Head of caudate nucleus (tissue), 42 donors: ENCODE data around the gene SUN3.
A peak's percentile ranks its signal among the peaks of the same experiment; 100 is the strongest.
"Not testable (repeated sequence)": the region's sequence is repeated elsewhere in the genome, so short reads cannot be mapped to it uniquely, and the experiment has no call there.

Experiments used
- DNase-seq, 42 donors: peaks; one replicate each; pipeline versions ENCODE4 v3.0.0 to v3.0.0-alpha.2; 2020 to 2021; ENCODE audit warnings: mixed read lengths in 7 of 42
- intact Hi-C: fragments of 100-400 bp; cut with DNase I; formaldehyde crosslinking; loops from one replicate; pipeline ENCODE4 v1.15.0; 2022

Gene SUN3

DNA sequence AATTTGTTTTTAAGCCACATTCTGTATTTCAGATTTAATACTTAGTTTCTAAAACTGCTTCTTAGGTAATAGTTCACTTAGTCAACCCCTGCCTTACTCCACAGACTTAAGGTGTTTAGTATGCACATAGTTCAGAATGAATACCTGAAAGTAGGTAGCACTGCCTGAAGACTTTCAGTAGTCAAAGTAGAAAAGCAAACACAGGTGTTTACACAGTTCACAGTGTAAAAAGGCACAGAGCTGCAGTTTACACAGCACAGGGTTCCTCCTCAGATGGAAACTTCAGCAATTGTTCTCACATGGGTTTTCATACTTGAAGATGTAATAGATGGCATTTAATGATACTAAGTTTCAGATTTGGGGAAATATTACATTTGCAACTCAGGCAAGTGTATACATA lies 77.5 kb downstream of the SUN3 start:
- DNase-seq, result peak in 1 of 42 donors; percentile 1
- intact Hi-C loops, result no loop called here

DNA sequence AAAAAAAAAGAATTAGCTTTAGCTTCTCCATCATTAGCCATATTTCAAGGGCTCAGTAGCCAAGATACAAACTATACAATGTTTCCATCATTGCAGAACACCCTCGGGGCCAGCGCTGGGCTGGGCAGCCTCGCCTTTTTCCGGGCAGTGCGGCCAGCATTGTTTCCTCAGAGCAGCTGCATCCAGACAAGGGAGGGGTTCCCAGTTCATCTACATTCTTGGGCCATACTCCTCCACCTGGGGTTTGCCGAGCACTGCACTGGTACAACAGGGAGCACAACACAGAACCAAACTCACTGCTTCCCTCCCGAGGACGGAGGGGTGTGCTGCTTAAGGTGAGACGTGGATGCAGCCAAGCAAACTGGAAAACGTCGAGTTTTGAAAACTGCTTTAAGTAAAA lies 78.2 kb downstream of the SUN3 start:
- peak in 6 of 42 donors; percentile 18 to 60 (median 28) for DNase-seq
- intact Hi-C loops, result no loop called here

DNA sequence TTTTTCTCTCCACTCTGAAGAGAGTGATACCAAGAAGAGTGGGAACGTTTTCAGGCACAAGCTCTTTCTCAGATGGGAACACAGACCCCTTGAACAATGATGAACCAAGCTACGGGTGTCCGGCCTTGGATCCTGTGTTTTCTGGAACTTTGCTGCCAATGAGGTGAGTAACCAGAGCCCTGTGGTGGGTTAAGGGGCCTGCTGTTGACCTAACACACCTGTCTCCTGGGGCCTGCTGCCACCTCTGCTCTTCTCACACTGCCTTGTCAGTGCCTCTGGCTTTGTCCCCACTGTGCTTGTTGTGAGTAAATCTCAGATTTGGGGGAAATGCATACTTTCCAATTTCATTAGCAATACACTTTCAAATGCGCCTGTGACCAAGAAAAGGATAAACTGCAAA lies 79.2 kb downstream of the SUN3 start:
- intact Hi-C loops, result loop anchor here (5.0 kb wide), 1 partner anchor 158 kb away; no protein-coding TSS in a partner anchor
- DNase-seq, result peak in 2 of 42 donors; percentile 3 to 20

DNA sequence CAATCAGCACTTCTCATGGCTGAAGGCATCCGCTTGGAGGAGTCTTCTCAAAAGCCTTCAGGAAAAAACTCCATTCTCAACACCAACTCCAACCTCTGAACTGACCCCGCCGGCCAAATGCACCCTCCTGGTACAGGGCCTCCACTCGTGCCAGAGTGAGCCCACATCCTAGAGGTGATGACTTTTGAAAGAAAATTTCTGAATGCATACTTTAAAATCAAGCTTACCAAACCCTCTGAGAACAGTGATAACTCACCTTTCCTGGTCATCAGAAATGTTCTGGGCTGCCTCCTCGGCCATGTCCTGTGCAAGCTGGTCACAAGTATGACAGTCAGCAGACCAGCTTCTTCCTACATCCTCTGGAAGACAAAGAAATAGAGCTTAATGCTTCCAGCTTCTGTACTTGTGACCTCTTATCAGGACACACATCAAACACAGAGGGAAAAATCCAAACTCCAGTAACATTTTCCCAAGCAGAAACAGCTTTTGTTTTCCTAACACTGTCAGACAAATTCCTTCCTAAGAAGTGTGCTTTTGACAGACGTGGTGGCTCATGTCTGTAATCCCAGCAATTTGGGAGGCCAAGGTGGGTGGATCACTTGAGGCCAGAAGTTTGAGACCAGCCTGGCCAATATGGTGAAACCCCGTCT lies 80.6 kb downstream of the SUN3 start, which contains the start of gene PKD1L1:
TSS of gene PKD1L1 (minus strand) at position 326 of the 650 bp plus-strand sequence. CDS start at position 300, 26 bp downstream.
- DNase-seq, result peak in 1 of 42 donors; percentile 15
- intact Hi-C loops, result loop anchor here (5.0 kb wide), 1 partner anchor 159 kb away; no protein-coding TSS in a partner anchor

DNA sequence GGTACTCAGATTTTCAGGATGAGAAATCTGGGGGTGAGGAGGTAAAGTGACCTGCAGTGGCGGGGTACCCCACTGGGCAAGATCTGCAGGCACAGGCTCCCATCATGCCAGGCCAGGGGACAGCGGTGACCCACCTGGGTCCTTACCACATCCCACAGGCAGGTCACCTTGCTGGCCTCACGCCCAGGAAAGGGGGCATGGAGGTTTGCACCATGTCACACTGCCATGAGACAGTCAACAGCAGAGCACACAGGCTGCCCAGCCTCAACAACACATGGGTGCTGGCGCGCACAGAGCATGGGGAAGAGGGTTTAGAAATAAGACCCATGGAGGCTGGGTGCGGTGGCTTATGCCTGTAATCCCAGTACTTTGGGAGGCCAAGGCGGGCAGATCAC lies 81.6 kb downstream of the SUN3 start:
- peak in 1 of 42 donors; percentile 9 for DNase-seq
- intact Hi-C loops, result loop anchor here (5.0 kb wide), 1 partner anchor 160 kb away; no protein-coding TSS in a partner anchor

DNA sequence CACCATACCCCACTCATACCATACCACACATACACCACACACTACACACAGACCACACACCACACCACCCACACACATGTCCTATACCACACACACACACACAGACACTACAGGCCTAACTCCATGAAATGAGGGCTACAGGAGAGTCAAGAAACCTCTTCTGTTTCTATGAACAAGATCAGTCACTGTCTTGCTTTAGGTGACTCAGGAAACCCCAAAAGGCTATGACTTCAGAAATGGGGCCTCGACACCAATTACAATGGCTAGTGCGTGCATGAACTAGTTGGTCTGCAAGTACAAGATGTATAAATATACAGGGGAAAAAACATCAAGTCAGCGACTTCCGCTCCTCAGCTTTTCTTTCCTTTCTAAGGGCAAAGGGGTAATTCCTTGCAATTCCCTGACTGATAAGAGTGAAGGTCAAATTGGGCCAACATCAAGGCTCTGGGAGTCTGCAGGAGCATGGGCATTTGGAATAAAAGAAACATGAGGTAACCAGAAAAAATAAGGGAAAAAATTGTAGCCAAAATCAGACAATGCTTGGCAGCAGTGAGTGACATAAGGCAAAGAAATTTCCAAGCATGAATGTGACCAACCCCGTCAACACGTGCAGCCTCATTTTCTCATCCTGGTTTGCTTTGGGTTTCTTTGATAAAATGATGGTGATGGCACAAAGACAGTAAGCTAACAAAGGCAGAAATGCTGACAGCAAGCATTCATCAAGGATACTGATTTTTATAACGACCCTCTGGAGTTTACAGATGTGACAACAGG lies 82.1 kb downstream of the SUN3 start:
- DNase-seq, result peak in 1 of 42 donors; percentile 2
- intact Hi-C loops, result loop anchor here (5.0 kb wide), 1 partner anchor 161 kb away; no protein-coding TSS in a partner anchor

DNA sequence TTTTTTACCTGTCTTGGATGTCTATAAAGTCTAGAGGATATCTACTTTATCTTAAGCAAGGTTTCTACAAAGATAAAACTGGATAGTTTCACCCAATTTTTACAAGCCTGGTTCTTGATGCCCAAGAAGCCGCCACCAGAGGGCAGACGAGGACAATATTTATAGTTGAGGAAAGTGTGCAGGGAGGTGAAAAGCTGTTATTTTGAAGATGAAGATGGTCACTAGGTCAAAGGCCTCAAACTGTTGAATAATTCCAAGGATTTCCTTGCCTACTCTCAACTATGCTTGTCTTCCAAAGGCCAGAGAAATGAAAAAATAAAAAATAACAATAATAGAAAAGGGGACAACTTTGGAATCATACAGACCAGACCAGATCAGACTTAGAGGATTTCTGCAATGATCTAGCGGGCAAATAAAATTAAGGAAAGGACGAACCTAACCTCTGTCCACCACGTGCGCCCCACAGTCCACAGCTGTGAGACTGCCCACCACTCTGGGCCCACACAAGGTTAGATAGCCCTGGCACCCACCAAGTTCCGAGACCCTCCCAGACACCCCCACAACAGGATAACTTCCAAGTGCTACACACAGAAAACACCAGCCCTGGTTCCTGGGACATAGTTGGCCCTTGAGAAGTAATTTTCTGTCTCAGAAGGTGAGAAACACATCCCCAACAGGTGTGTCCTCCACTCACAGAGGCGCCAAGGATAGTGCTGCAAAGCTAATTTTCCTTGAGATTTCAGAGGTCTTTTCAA lies 83.5 kb downstream of the SUN3 start:
- peak; percentile 57 to 94 (median 83) for DNase-seq
- intact Hi-C loops, result loop anchor here (5.0 kb wide), 1 partner anchor 162 kb away; no protein-coding TSS in a partner anchor

DNA sequence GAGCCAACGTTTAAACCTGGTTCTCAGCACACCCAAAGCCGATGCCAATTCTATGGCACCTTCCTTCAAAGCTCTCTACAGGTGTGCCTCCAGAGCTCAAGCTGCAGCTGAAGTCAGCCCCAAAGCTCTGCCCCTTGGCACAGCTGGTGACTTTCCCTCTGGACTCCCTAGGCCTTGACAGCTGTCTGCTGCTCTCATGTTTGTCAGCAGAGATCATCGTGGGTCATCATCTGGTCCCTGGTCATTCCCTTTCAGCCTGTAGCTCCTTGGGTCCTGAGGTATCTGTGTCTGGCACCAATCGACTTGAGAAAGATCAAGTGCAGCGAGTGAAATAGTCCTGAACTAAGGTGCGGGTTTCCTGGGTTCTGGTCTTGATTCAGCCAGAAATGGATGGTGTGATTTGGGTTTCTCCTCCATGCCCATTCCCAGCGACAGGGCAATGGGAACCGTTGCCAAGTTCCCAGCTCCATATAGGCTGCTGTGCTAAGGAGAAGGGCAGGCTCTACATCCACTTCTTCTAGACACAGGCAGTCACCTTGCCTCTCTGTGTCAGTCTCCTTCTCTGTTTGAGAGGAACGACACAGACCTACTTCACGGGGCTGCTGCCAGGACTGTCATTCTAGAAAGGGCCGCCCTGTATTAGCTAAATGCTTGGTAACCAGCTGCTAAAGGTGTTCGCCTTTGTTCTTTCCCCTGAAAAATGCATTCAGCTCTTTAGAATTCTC lies 84.2 kb downstream of the SUN3 start:
- DNase-seq, result peak in 1 of 42 donors; percentile 21
- intact Hi-C loops, result loop anchor here (5.0 kb wide), 1 partner anchor 163 kb away; no protein-coding TSS in a partner anchor

DNA sequence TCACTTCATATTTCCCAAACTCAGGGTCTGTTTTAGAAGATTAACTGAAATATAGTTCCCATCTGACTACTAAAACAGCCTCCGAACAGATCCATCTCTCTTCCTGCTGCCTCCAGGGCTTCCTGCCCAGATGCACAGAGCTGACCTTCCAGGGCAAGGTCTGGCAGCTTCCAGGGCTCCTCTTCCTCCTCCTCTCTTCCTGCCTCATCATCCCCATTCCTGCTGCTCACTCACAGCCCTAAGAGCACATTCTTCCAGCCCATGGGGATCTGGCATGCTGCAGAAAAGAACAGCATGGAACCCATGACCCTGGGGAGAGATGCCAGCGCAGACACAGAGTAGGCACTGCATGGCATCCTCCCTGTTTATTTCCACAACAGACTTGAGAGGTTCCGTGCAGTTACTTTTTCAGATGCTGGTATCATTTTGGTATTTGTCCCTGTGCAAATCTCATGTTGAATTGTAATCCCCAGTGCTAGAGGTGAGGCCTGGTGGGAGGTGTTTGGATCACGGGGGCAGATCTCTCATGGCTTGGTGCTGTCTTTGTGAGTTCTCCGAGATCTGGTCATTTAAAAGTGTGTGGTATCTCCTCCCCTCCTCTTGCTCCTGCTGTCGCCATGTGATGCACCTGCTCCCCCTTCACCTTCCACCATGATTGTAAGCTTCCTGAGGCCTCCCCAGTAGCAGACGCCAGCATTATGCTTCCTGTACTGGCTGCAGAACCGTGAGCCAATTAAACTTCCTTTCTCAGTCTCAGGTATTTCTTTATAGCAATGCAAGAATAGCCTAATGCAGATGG lies 85.0 kb downstream of the SUN3 start:
- DNase-seq, result peak in 1 of 42 donors; percentile 7
- intact Hi-C loops, result no loop called here

DNA sequence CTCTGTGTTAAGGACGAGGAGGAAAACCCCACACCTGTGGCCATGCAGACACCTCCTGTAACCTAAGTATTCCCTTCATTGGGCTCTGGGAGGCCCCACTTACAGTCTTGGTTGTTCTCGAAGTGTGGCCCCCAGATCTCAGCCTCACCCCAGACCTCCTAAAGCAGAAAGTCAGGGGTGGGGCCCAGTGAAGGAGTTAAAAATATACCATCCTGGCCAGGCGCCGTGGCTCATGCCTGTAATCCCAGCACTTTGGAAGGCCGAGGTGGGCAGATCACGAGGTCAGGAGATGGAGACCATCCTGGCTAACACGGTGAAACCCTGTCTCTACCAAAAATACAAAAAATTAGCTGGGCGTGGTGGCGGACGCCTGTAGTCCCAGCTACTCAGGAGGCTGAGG lies 86.3 kb downstream of the SUN3 start:
- DNase-seq, intact Hi-C loops: not testable (repeated sequence)

DNA sequence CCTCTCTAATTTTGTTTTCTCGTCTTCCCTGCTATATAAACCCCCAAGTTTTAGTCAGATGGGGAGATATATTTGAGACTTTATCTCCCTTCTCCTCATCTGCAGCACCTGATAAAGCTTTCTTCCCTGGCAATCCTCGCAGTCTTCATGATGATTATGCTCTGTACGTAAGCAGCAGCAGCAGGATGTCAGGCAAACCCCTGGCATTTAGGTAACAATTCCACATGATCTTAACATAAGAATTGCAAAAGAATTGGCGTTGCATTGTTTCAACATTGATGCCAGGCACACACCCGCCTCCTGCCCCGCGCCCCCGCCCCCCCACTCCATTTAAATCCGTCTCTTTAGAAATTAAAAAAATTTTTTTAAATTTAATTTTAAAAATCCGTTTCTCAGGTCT lies 86.8 kb downstream of the SUN3 start:
- DNase-seq, result peak in 1 of 42 donors; percentile 0
- intact Hi-C loops, result no loop called here

DNA sequence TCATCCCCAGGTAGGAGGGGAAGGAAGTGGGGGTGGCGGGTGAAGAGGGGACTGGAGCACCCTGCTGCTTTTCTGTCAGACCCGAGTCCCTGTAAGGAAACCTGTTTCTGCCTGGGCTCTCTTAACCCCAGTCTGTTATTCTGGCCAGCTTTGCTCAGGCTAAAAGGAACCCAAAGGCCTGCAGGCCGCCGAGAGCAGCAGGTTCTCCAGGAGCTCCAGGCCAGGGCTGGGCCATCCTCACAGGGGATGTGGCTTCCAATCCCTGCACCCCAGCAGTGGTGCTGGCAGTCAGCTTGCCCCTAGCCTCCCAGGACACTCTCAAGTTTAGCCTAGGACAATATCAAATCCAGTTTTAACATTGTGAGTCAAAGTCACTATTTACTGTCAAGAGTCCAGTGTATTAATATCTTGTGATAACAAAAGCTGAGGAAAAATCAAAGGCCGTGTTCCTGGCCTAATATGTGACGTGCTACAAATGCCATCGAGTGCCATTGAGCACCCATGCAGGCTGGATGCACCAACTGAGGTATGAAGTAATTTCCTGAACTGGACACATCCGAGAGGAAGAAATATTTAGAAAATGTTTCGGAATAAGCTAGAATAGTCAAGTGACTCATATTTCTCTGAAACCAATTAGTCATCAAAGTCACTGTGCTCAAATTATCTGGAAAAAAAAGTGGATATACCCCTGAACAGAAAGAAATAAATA lies 87.6 kb downstream of the SUN3 start:
- DNase-seq, result peak in 1 of 42 donors; percentile 14
- intact Hi-C loops, result no loop called here

DNA sequence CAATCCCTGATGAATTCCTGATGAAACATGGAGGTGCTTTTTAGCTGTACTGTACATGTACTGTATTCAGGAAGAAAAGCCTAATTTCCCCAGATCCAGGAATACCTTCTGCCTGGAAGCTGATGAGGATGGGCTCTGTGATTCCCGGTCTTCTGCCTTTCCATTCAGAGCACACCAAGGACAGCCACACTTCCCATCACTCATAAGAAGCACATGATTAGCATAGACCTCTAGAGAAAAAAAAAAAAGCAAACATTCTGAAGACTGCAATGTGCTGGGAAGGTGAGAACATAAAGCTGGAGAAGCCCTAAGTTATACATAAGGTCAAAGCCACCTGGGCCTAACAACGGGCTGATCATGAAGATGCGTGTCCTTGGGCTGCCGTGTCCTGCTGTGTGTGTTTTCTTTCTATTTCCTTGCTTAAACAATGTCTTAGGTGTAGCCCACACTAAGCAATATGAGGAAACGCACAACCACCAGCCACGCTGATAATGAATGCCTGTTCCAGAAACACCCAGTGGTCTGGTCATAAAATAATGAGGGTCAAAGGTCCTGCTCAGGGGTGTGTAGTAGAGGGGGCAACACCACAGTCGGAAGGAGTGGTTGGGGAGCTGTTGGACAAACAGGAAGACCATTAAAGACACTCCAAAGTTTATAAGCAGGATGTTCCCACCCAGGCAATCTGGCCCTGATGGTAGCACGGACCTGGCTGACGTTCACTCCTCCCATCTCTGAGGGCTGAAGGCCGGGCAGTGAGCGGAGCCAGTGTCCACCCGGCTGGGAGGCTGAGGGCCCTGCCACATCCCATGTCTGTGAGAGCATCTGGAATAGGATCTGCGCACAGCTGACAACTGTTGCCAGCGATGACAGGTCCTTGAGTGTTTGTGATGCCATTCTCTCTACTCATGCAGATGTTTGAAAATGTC lies 88.6 kb downstream of the SUN3 start:
- intact Hi-C loops, result no loop called here
- no peak for DNase-seq

DNA sequence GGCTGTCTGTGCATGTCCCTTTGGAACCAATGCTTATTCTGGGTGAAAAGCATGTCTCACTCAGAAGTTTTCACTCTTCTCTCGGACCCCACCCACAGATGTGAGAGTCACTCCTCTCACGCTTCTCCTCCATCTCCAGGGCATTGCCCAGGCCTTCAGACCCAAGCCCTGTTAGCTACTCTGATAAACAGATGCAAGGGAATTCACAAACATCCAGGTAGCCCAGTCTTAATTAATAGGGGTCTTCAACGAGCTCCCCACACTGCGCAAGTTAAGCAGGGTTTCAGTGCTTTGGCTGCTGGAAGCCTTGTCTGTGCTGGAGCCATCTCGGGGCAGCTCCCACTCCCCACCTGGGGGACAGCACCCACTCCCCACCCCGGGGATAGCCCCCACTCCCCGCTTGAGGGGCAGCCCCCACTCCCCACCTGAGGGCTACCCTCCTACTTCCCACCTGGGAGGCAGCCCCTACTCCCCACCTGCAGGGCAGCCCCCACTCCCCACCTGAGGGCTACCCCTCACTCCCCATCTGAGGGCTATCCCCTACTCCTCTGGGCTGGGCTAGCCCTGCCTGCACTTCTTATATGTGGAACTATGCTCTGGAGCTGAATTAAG lies 89.4 kb downstream of the SUN3 start:
- intact Hi-C loops, result no loop called here
- no peak for DNase-seq

DNA sequence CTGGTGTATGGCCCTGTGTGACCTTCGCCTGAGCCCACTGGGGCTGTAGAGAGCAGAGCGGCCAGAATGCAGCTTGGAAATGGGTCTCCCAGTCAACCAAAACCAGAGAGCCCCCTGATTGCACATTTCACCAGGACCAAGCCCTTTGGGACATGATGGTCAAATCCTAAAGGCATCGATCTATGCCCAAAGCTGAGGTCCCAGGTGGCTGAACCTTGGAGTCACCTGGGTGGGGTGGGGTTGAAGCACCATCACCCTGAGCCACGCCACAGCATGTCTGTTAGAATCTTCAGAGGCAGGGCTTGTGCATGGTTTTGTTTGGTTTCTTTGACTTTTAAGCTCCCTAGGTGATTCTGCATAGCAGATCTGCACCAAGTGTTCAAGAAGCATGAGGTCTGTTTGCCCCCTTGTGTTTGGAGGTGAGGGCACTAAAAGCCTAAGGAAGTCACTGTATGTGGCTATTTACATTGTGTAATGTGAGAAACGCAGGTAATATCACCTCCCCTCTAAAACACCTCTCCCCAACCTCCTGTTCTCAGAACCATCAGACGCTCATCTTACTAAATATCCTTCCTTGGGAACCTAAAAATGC lies 90.2 kb downstream of the SUN3 start:
- intact Hi-C loops, result no loop called here
- DNase-seq, result no peak
